ENCODE measurements around the gene SMARCAD1. TPM values are rescaled to one million over a fixed set of nuclear protein-coding genes. Genes with fewer than 3 reads are reported as not detected.
A peak's percentile ranks its signal among the peaks of the same experiment; 100 is the strongest.

SMARCAD1 gene
- total and polyA plus RNA-seq, 9 of the 15 experiments (the other 6 are each of a cell fraction or from before 2014, with no cell fraction given) = 11.2 to 52.2 (median 34.6) TPM

GRCh38 chr4:94307231-94307871 is 99.7 kb downstream of the SMARCAD1 start:
- peak; percentile 48; the same call in 1 of the 3 replicates for ATAC-seq
- no peaks in the 10 kb centered on the region for H4K20me1 ChIP-seq (replicated peaks; ENCODE audit: control insufficient read depth, insufficient read depth, low read length)
- WGBS (ENCODE audit: insufficient coverage, low coverage, missing lambda C conversion rate) = 28% methylated on average over 4 of the region's 4 CpGs
- H3K36me3 ChIP-seq (ENCODE audit: control insufficient read depth, insufficient read depth, low read length) = no peaks in the 10 kb centered on the region
- no peaks in the 10 kb centered on the region for H3K9me1 ChIP-seq (ENCODE audit: control insufficient read depth, insufficient read depth, low read length)
- ChIA-PET POLR2A (no interaction called here), CTCF (ENCODE audit: low intra/inter-chr PET ratio) (interaction anchor here (0.6 kb wide), 1 partner anchor 70 kb away, joined by 3 read pairs; no protein-coding TSS in a partner anchor)
- H3K4me1 ChIP-seq (replicated peaks in 1 of 2; ENCODE audit: control insufficient read depth in 2 of 2, insufficient read depth in 2 of 2, low read length in 2 of 2) = peaks cover 0 to 13% of the 10 kb centered on the region in 2 experiments; a peak in 2 of 5 replicates
- H3K4me3 ChIP-seq = no peak overlapping the region
- in situ Hi-C loops (cut with MboI) (loop anchor here (10.0 kb wide), 1 partner anchor 287 kb away; no protein-coding TSS in a partner anchor), intact Hi-C loops (cut with micrococcal nuclease) (no loop called here)
- no peaks in the 10 kb centered on the region for H3K9me3 ChIP-seq (replicated peaks; ENCODE audit: control insufficient read depth, insufficient read depth, low read depth, low read length)
- H3K27ac ChIP-seq (ENCODE audit: extremely low read depth, low read depth, low read length) = no peak overlapping the region
- no peaks in the 10 kb centered on the region for H3K27me3 ChIP-seq (ENCODE audit: control insufficient read depth in 2 of 2, insufficient read depth in 2 of 2, low read length in 2 of 2)
- no TSS peak for BruUV-seq (replicated peaks)
- peak in 1 of 4 experiments; percentile 11 for DNase-seq (ENCODE audit: extremely low read depth in 1 of 4, low spot score in 3 of 4)
- H3K9ac ChIP-seq (ENCODE audit: insufficient read depth in 1 of 2, low read depth in 2 of 2, low read length in 2 of 2) = no peak overlapping the region
- H2AFZ ChIP-seq (ENCODE audit: low read depth, low read length) = no peak overlapping the region
- H3K79me2 ChIP-seq (ENCODE audit: control insufficient read depth, insufficient read depth, low read length) = no peaks in the 10 kb centered on the region
- FAIRE-seq = no peak
- H3K4me2 ChIP-seq (ENCODE audit: insufficient read depth, low read length) = no peak overlapping the region
- no peak for TF ChIP-seq ZNF253 (CRISPR knock-in tag; conservative IDR thresholded peaks at IDR 0.05)
- TF ChIP-seq RBM15 (IDR thresholded peaks at IDR 0.05; ENCODE audit: insufficient read depth, low read length) = no peak
- peak; percentile 54; the same call in 1 of the 2 replicates for TF ChIP-seq FOSL1 (tag; conservative IDR thresholded peaks at IDR 0.05)
- TF ChIP-seq ZNF449 (CRISPR knock-in tag; IDR thresholded peaks at IDR 0.05) = no peak
- no peak for TF ChIP-seq HNRNPLL (IDR thresholded peaks at IDR 0.05; ENCODE audit: low read depth, low read length, poor library complexity, severe bottlenecking)
- no peak for TF ChIP-seq XRCC5 (IDR thresholded peaks at IDR 0.05; ENCODE audit: low read depth, low read length)
- TF ChIP-seq KDM5B (IDR thresholded peaks at IDR 0.05; ENCODE audit: insufficient replicate concordance, low read depth, low read length) = no peak
- no peak for TF ChIP-seq ZBTB1 (CRISPR knock-in tag; IDR thresholded peaks at IDR 0.05; ENCODE audit: borderline replicate concordance, low read depth)
- no peak for TF ChIP-seq HBP1 (CRISPR knock-in tag; IDR thresholded peaks at IDR 0.05)
- peak; percentile 58; the same call in 1 of the 2 replicates for TF ChIP-seq PBX2 (CRISPR knock-in tag; IDR thresholded peaks at IDR 0.05; ENCODE audit: low read depth)
- peak; percentile 55 for TF ChIP-seq PBX2 (tag; conservative IDR thresholded peaks at IDR 0.05; ENCODE audit: low read depth)
- no peak for TF ChIP-seq ZNF780A (CRISPR knock-in tag; IDR thresholded peaks at IDR 0.05)
- TF ChIP-seq PKNOX1 (IDR thresholded peaks at IDR 0.05) = peak; percentile 53
- no peak for TF ChIP-seq DPF2 (IDR thresholded peaks at IDR 0.05)
- TF ChIP-seq GABPB1 (CRISPR knock-in tag; IDR thresholded peaks at IDR 0.05) = no peak

Data from K562 (cell line).